ENCODE results near the gene SLC22A4.

GRCh38 chr5:132385326-132386105 is 91.3 kb downstream of the SLC22A4 start:
- no peak for TF ChIP-seq CREB1 (IDR thresholded peaks at IDR 0.05)
- peak; percentile 69 to 73 (median 69) for TF ChIP-seq CTCF (IDR thresholded peaks at IDR 0.05; ENCODE audit: control extremely low read depth in 1 of 3, insufficient read depth in 1 of 3, low read depth in 1 of 3, low read length in 3 of 3)
- no peak for TF ChIP-seq EP300 (IDR thresholded peaks at IDR 0.05; ENCODE audit: borderline replicate concordance in 1 of 2, low read depth in 2 of 2, low read length in 2 of 2)
- TF ChIP-seq CHD2 (IDR thresholded peaks at IDR 0.05; ENCODE audit: low read length): no peak

Measured in H1 (cell line).